Spleen (tissue), 11 donors: ENCODE results near the gene SLC35B1. TPM values are rescaled to one million over a fixed set of nuclear protein-coding genes. Genes with fewer than 3 reads are reported as not detected.

Experiments
- DNase-seq: peaks from one replicate; pipeline ENCODE4 v3.0.0-alpha.2; 2020
- H3K27ac ChIP-seq, 8 donors: fragments of 200-600 bp; sonication (generic) in 7 of 8; 1 replicate in 4 of 8; 2 replicates in 4 of 8; pipeline versions ENCODE4 v1.5.0 to v1.8.0; 2016 to 2021; ENCODE audit warnings: inconsistent platforms in 4 of 8, mild to moderate bottlenecking in 4 of 8, moderate library complexity in 1 of 8
- H3K27me3 ChIP-seq, 7 donors: fragments of 200-600 bp; sonication (generic) in 6 of 7; replicated peaks in 1 of 7; 1 replicate in 4 of 7; 2 replicates in 3 of 7; pipeline versions ENCODE4 v1.5.0 to v1.8.0; 2016 to 2021; ENCODE audit warnings: inconsistent platforms in 3 of 7, mild to moderate bottlenecking in 1 of 7
- H3K36me3 ChIP-seq, 6 donors: fragments of 200-600 bp; sonication (generic) in 5 of 6; 1 replicate in 4 of 6; 2 replicates in 2 of 6; pipeline versions ENCODE4 v1.5.0 to v1.8.0; 2016 to 2021; ENCODE audit warnings: inconsistent platforms in 2 of 6
- H3K4me1 ChIP-seq, 6 donors: fragments of 200-600 bp; sonication (generic) in 5 of 6; 1 replicate in 3 of 6; 2 replicates in 3 of 6; pipeline versions ENCODE4 v1.5.0 to v1.8.0; 2016 to 2021; ENCODE audit warnings: inconsistent platforms in 3 of 6
- H3K4me3 ChIP-seq, 8 donors: fragments of 200-600 bp; sonication (generic) in 7 of 8; 1 replicate in 4 of 8; 2 replicates in 4 of 8; pipeline versions ENCODE4 v1.5.0 to v1.8.0; 2016 to 2021; ENCODE audit warnings: inconsistent platforms in 4 of 8, mild to moderate bottlenecking in 4 of 8, moderate library complexity in 2 of 8
- H3K9me3 ChIP-seq, 8 donors: fragments of 200-600 bp; sonication (generic) in 7 of 8; 1 replicate in 4 of 8; 2 replicates in 4 of 8; pipeline versions ENCODE4 v1.5.0 to v1.8.0; 2016 to 2021; ENCODE audit warnings: inconsistent platforms in 4 of 8
- CTCF ChIP-seq, 11 experiments: fragments of 200-600 bp in 7 of 11; fragments of 450-650 bp in 4 of 11; sonication (generic) in 4 of 11; IDR thresholded peaks in 8 of 11; conservative IDR thresholded peaks in 3 of 11; 1 replicate in 7 of 11; 2 replicates in 4 of 11; pipeline versions ENCODE4 v1.4.0 to v1.8.0; 2016 to 2021; ENCODE audit warnings: antibody characterized with exemption in 11 of 11, inconsistent platforms in 4 of 11, mild to moderate bottlenecking in 1 of 11
- POLR2A ChIP-seq, 3 donors: fragments of 450-650 bp; IDR thresholded peaks; one replicate each; pipeline ENCODE4 v1.5.1; 2017; ENCODE audit warnings: antibody characterized with exemption in 3 of 3, mild to moderate bottlenecking in 1 of 3
- POLR2AphosphoS5 ChIP-seq, 3 donors: sonication (generic); formaldehyde crosslinking; IDR thresholded peaks; one replicate each; pipeline ENCODE4 v1.5.1; 2017; ENCODE audit warnings: antibody characterized with exemption in 3 of 3
- WGBS, 5 donors: extraction: QIAGEN DNeasy Blood & Tissue Kit in 3 of 5; methylation state at CpG; one replicate each; pipeline versions ENCODE4 v1.1.5 to v1.1.7; 2013 to 2018; 5-methylcytosine and 5-hydroxymethylcytosine counted together
- intact Hi-C: fragments of 100-400 bp; cut with DNase I; formaldehyde crosslinking; loops from one replicate; pipeline ENCODE4 v1.15.0; 2023; ENCODE audit warnings: low total_unique reads
- polyA plus RNA-seq, 3 donors: library from polyadenylated mRNA; stranded (reverse); fragments of 200-250 nt; gene quantifications; one replicate each; pipeline ENCODE4 v1.2.1, GENCODE V29; 2013
- total RNA-seq, 7 donors: library from RNA; depleted of rRNA in 3 of 7; stranded (reverse); fragments of >200 nt in 3 of 7; fragmentation: NEBNext Ultra II Directional in 4 of 7; extraction: Animal tissue kit (Norgen Biotek cat#: 25700) in 4 of 7; gene quantifications; one replicate each; pipeline versions ENCODE4 v1.1.0 to v1.2.1, GENCODE V29; 2016 to 2021
- donor health status: healthy with polysubstance abuse.
- donor health status: DM: no; HTN: no; CAD: no; lungs with moderate emphysema.
- donor health status: DM: no; HTN: no; CAD: no.
- donor health status: Bipolar disorder and iron deficiency.
- donor health status: healthy.
- donor health status: DM: no; HTN: no; CAD: no.
- donor health status: DM: yes; HTN: yes; CAD: no.

SLC35B1 gene
- total and polyA plus RNA-seq, 10 donors = 23.7 to 69.9 (median 45.3) TPM

- Histone ChIP-seq H3K36me3 (no peaks in the 10 kb centered on the region), H3K27ac (peak overlapping the region; percentile 70 to 95 (median 94)), H3K9me3 (no peaks in the 10 kb centered on the region), H3K27me3 (no peaks in the 10 kb centered on the region), H3K4me1 (peaks cover 85 to 100% (median 100%) of the 10 kb centered on the region in 6 donors), H3K4me3 (peak overlapping the region in 5 of 8 donors; percentile 9 to 63 (median 25))
- intact Hi-C loops = no loop called here
- WGBS, 5 donors = 40 to 50% (median 43%) methylated on average over 5 of the region's 5 CpGs
- TF ChIP-seq CTCF (IDR thresholded peaks at IDR 0.05 in 8 of 11, conservative IDR thresholded peaks at IDR 0.05 in 3 of 11) = no peak
- TF ChIP-seq POLR2AphosphoS5 (IDR thresholded peaks at IDR 0.05) = peak in 1 of 3 donors; percentile 26
- DNase-seq = no peak
Observed at GRCh38 chr17:49741009-49741691, 33.4 kb upstream of the SLC35B1 start.

GRCh38 chr17:49739641-49740271, 32.0 kb upstream of the SLC35B1 start:
- DNase-seq = peak; percentile 98
- 8 to 16% (median 13%) methylated on average over 7 of the region's 7 CpGs for WGBS, 5 donors
- no peaks in the 10 kb centered on the region for H3K27me3 ChIP-seq
- H3K27ac ChIP-seq = peak overlapping the region; percentile 70 to 95 (median 94)
- H3K36me3 ChIP-seq = peaks cover 0 to 4% (median 0%) of the 10 kb centered on the region in 6 donors
- peaks cover 72 to 100% (median 96%) of the 10 kb centered on the region in 6 donors for H3K4me1 ChIP-seq
- H3K9me3 ChIP-seq = no peaks in the 10 kb centered on the region
- intact Hi-C loops = no loop called here
- H3K4me3 ChIP-seq = peak overlapping the region in 5 of 8 donors; percentile 15 to 63 (median 25)
- TF ChIP-seq POLR2A (IDR thresholded peaks at IDR 0.05) = peak in 1 of 3 donors; percentile 38
- peak; percentile 90 to 97 (median 92) for TF ChIP-seq POLR2AphosphoS5 (IDR thresholded peaks at IDR 0.05)
- no peak for TF ChIP-seq CTCF (IDR thresholded peaks at IDR 0.05 in 8 of 11, conservative IDR thresholded peaks at IDR 0.05 in 3 of 11)

GRCh38 chr17:49738456-49739163, 30.8 kb upstream of the SLC35B1 start:
- peak; percentile 79 for DNase-seq
- Histone ChIP-seq H3K36me3 (peaks cover 0 to 7% (median 0%) of the 10 kb centered on the region in 6 donors), H3K9me3 (no peaks in the 10 kb centered on the region), H3K4me1 (peaks cover 62 to 100% (median 94%) of the 10 kb centered on the region in 6 donors), H3K4me3 (peak overlapping the region in 1 of 8 donors; percentile 63), H3K27ac (peak overlapping the region; percentile 70 to 95 (median 94)), H3K27me3 (no peaks in the 10 kb centered on the region)
- intact Hi-C loops = no loop called here
- 35 to 65% (median 43%) methylated on average over 5 of the region's 5 CpGs for WGBS, 5 donors
- TF ChIP-seq POLR2AphosphoS5 (IDR thresholded peaks at IDR 0.05) = peak in 1 of 3 donors; percentile 23
- TF ChIP-seq CTCF (IDR thresholded peaks at IDR 0.05 in 8 of 11, conservative IDR thresholded peaks at IDR 0.05 in 3 of 11) = no peak
